ENCODE measurements around the gene ACE.
A peak's percentile ranks its signal among the peaks of the same experiment; 100 is the strongest.

Gene ACE

DNA sequence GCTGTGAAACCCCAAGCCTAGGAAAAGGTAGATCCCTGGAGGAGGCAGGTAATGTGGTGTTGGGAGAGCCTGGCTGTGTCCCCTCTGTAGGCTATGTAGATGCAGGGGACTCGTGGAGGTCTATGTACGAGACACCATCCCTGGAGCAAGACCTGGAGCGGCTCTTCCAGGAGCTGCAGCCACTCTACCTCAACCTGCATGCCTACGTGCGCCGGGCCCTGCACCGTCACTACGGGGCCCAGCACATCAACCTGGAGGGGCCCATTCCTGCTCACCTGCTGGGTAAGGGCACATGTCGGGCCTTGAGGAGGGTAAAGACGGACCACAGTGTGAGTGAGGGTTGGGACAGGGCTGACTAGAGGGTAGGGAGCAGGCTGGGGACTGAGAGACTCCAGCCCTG lies 12.0 kb downstream of the ACE start:
- no peak for FAIRE-seq
- no peak for TF ChIP-seq TAF1 (IDR thresholded peaks at IDR 0.05; ENCODE audit: borderline replicate concordance, low read depth, low read length)
- no peak for TF ChIP-seq POLR2AphosphoS5 (IDR thresholded peaks at IDR 0.05; ENCODE audit: low read depth, low read length)
- TF ChIP-seq POLR2A (IDR thresholded peaks at IDR 0.05; ENCODE audit: low read depth, low read length) = no peak
- DNase-seq (ENCODE audit: insufficient read length) = peak; percentile 5

DNA sequence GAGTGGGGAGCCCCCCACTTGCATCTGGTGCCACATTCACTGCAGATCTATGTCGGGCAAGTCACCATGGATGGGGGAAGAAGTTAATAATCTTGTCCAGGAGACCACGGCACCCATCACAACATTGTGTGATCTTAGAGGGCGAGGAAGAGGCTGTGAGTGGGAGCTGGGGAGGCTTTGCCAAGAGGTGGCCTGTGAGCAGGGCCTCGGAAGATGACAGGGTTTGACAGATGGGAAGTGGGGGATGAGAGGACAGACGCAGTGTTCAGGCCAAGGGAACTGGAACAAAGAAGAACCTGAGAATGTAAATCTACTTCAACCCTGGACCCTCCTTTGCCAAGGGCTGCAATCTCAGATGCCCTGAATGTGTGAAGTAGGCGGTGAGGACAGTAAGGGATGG lies 12.4 kb downstream of the ACE start:
- FAIRE-seq (no peak), DNase-seq (ENCODE audit: insufficient read length) (peak; percentile 15)
- TF ChIP-seq POLR2A (IDR thresholded peaks at IDR 0.05; ENCODE audit: low read depth, low read length) = no peak
- no peak for TF ChIP-seq TAF1 (IDR thresholded peaks at IDR 0.05; ENCODE audit: borderline replicate concordance, low read depth, low read length)
- TF ChIP-seq POLR2AphosphoS5 (IDR thresholded peaks at IDR 0.05; ENCODE audit: low read depth, low read length) = no peak

DNA sequence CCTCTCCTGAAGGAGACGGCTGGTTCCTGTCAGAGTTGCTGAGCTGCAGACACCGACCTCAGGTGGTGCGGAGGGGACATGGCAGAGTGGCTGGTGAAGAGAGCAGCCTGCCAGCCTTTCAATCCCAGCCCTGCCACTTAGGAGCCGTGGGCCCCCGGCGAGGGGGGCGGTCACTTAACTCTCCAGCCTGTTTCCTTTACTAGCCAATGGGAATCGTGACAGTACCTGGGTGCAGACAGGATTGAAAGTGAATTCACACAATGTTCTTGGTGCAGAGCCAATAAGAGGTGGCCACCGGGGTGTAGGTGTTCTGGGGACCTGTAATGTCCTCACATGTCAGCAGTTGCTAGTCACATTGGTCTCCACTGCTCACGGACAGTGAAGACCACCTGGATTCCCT lies 13.5 kb downstream of the ACE start:
- FAIRE-seq (no peak), DNase-seq (ENCODE audit: insufficient read length) (no peak)
- TF ChIP-seq POLR2A (IDR thresholded peaks at IDR 0.05; ENCODE audit: low read depth, low read length) = no peak
- no peak for TF ChIP-seq POLR2AphosphoS5 (IDR thresholded peaks at IDR 0.05; ENCODE audit: low read depth, low read length)
- TF ChIP-seq TAF1 (IDR thresholded peaks at IDR 0.05; ENCODE audit: borderline replicate concordance, low read depth, low read length) = no peak

DNA sequence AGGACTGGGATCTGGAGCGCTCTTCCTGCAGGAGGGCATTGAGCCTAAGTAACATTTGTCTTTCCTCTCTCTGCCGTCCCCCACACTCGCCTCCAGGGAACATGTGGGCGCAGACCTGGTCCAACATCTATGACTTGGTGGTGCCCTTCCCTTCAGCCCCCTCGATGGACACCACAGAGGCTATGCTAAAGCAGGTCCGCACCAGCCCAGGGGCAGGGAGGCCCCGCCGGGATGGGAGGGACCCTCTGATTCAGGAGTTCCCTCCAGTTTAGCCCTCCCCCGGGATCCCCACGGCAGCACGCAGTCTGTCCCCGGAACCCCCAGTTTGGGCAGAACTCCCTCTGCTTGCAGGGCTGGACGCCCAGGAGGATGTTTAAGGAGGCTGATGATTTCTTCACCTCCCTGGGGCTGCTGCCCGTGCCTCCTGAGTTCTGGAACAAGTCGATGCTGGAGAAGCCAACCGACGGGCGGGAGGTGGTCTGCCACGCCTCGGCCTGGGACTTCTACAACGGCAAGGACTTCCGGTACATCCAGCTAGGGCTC lies 14.1 kb downstream of the ACE start:
- FAIRE-seq = no peak
- no peak for TF ChIP-seq POLR2AphosphoS5 (IDR thresholded peaks at IDR 0.05; ENCODE audit: low read depth, low read length)
- no peak for TF ChIP-seq TAF1 (IDR thresholded peaks at IDR 0.05; ENCODE audit: borderline replicate concordance, low read depth, low read length)
- TF ChIP-seq POLR2A (IDR thresholded peaks at IDR 0.05; ENCODE audit: low read depth, low read length) = no peak
- DNase-seq (ENCODE audit: insufficient read length) = no peak

DNA sequence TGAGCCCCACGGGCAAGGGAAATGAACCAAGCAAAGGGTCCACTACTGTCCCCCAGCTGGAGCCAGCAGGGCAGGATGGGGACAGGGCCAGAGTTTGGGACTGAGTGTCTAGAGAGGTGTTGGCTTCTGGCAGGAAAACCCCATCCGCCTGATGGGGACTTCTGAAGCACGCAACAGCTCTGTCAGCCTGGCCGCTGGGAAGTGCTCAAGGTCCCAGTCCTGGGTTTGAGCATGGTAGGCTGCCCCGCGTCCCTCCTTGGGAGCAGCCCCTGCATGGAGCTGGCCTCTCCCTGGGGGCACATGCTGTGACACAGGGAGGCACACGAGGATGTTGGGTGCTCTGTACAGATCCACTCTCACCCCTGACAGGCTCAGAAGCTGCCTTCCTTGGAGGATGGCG lies 14.6 kb downstream of the ACE start:
- no peak for TF ChIP-seq TAF1 (IDR thresholded peaks at IDR 0.05; ENCODE audit: borderline replicate concordance, low read depth, low read length)
- TF ChIP-seq POLR2AphosphoS5 (IDR thresholded peaks at IDR 0.05; ENCODE audit: low read depth, low read length) = no peak
- TF ChIP-seq POLR2A (IDR thresholded peaks at IDR 0.05; ENCODE audit: low read depth, low read length) = no peak
- no peak for FAIRE-seq
- no peak for DNase-seq (ENCODE audit: insufficient read length)

DNA sequence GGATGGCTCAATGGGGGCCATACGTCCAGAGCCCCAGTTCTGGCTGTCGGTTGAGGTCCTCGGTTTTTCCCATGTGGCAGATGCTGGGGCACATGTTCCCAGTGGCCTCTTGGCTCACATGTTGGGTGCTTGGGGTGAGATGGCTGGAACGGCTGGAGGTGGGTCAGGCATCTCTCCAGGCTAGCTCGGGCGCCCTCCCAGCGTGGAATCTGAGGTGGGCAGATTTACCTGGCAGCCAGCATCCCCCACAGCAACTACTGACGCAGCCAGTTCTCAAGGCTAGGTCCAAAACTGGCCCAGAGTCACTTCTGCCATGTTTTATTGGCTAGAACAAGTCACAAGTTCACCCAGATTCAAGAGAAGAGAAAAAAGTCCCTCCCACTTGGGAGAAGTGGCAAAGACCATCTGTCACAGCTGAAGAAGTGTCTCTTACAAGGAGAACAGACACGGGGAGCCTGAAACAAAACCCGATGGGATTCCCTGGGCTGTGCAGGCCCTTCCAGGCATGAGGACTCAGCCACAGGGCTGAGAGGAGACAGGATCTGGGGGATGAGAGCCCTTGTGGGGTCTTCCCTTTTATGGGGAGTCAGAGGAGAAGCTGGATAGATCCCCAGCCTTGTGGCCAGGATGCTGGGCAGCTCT lies 15.2 kb downstream of the ACE start:
- TF ChIP-seq POLR2AphosphoS5 (IDR thresholded peaks at IDR 0.05; ENCODE audit: low read depth, low read length) (no peak), POLR2A (IDR thresholded peaks at IDR 0.05; ENCODE audit: low read depth, low read length) (no peak), TAF1 (IDR thresholded peaks at IDR 0.05; ENCODE audit: borderline replicate concordance, low read depth, low read length) (no peak)

DNA sequence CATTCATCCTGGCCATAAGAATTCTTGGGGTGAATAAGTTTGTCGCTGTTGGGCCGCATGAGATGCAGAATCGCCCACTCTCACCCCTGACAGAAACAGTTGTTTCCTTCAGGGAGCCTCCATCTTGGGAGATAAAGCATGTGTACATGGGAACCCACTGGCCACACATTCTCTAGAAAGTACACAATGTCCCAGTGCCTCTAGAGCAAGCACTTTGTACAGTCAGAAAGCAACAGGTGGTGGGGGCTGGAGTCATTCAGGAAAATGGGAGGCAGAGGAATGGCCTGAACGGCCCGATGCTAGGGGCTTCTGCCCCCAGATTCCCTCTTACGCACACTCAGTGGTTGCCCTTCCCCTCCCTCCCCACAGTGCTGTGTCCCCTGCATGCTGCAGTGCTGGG lies 16.1 kb downstream of the ACE start:
- TF ChIP-seq POLR2A (IDR thresholded peaks at IDR 0.05; ENCODE audit: low read depth, low read length) (no peak), POLR2AphosphoS5 (IDR thresholded peaks at IDR 0.05; ENCODE audit: low read depth, low read length) (no peak), TAF1 (IDR thresholded peaks at IDR 0.05; ENCODE audit: borderline replicate concordance, low read depth, low read length) (no peak)
- DNase-seq (ENCODE audit: insufficient read length) = no peak
- FAIRE-seq = no peak

More for the DNA sequence above, 15.2 kb downstream of the ACE start:
- no peak for FAIRE-seq
- no peak for DNase-seq (ENCODE audit: insufficient read length)

DNA sequence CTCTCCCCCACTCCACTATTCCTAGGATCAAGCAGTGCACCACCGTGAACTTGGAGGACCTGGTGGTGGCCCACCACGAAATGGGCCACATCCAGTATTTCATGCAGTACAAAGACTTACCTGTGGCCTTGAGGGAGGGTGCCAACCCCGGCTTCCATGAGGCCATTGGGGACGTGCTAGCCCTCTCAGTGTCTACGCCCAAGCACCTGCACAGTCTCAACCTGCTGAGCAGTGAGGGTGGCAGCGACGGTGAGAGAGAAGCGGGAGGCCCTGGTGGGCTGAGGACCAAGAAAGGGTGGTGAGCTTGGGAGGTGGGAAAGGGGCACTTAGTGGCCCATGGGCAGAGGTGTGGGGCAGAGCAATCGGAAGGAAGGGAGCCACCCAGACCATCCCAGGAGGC lies 16.6 kb downstream of the ACE start:
- FAIRE-seq = no peak
- TF ChIP-seq POLR2A (IDR thresholded peaks at IDR 0.05; ENCODE audit: low read depth, low read length) = no peak
- no peak for TF ChIP-seq POLR2AphosphoS5 (IDR thresholded peaks at IDR 0.05; ENCODE audit: low read depth, low read length)
- no peak for TF ChIP-seq TAF1 (IDR thresholded peaks at IDR 0.05; ENCODE audit: borderline replicate concordance, low read depth, low read length)
- no peak for DNase-seq (ENCODE audit: insufficient read length)

DNA sequence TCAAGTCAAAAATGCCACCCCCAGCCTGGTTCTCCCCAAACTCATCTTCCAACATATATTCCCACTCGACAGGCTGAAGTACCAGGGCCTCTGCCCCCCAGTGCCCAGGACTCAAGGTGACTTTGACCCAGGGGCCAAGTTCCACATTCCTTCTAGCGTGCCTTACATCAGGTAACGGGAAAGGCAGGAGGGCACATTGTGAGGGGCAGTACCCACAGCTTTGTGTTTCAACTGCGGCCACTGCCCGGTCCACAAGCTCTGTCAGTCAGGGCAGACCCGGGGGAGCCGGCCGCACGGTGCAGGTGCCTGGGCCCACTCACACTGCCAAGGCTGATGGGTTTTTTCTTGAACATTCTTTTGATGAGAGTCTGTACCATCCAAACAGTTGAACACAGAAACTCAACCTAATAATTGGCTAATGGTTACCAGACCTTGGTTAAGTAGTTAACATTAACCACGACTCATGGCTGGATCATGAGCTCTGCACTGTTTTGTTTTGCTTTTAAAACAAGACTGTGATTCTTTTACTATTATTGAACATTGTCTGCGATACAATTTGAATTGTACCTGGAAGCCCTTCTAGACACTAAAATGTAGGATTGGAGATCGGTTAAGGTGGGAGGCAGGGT lies 17.6 kb downstream of the ACE start:
- FAIRE-seq (no peak), DNase-seq (ENCODE audit: insufficient read length) (no peak)
- no peak for TF ChIP-seq POLR2AphosphoS5 (IDR thresholded peaks at IDR 0.05; ENCODE audit: low read depth, low read length)
- TF ChIP-seq POLR2A (IDR thresholded peaks at IDR 0.05; ENCODE audit: low read depth, low read length) = no peak
- no peak for TF ChIP-seq TAF1 (IDR thresholded peaks at IDR 0.05; ENCODE audit: borderline replicate concordance, low read depth, low read length)

DNA sequence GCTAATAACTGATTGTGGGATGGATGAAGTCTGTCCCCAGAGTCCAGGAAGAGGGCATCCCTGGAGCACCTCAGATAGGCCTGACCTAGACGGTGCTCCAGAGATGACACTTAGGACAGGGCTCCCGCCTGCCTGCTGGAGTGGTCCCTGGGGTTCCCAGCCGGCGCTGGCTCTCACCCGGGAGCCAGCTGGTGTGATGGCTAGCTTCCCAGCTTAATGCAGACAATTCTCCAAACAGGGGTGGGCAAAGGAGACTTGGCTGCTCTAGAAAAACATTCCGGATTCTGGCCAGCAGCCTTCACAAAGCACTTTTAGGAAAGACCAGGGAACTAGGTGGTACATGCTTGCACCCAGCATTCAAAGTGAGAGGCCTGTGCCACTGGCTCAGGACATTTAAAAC lies 18.6 kb downstream of the ACE start:
- no peak for FAIRE-seq
- DNase-seq (ENCODE audit: insufficient read length) = no peak
- TF ChIP-seq POLR2A (IDR thresholded peaks at IDR 0.05; ENCODE audit: low read depth, low read length) (no peak), TAF1 (IDR thresholded peaks at IDR 0.05; ENCODE audit: borderline replicate concordance, low read depth, low read length) (no peak), POLR2AphosphoS5 (IDR thresholded peaks at IDR 0.05; ENCODE audit: low read depth, low read length) (no peak)

DNA sequence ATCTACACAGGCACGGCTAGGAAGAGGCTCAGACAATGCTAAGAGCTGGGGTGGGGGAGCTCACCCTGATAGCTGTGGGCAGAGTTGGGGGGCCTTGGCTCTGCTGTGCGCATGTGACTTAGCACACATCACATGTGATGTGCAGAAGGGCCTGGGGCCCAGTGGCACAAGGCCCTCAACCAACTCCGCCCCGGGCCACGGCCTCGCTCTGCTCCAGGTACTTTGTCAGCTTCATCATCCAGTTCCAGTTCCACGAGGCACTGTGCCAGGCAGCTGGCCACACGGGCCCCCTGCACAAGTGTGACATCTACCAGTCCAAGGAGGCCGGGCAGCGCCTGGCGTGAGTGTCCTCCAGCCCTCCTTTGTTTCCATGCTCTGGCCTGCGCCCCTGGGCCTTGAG lies 19.3 kb downstream of the ACE start:
- FAIRE-seq (no peak), DNase-seq (ENCODE audit: insufficient read length) (no peak)
- TF ChIP-seq POLR2AphosphoS5 (IDR thresholded peaks at IDR 0.05; ENCODE audit: low read depth, low read length) (no peak), POLR2A (IDR thresholded peaks at IDR 0.05; ENCODE audit: low read depth, low read length) (no peak), TAF1 (IDR thresholded peaks at IDR 0.05; ENCODE audit: borderline replicate concordance, low read depth, low read length) (no peak)
